Nephron progenitor cell (in vitro differentiated cells): ENCODE measurements around the gene DNAH12.
"Not testable (repeated sequence)": the region's sequence is repeated elsewhere in the genome, so short reads cannot be mapped to it uniquely, and the experiment has no call there.

Experiments used
- DNase-seq: peaks from one replicate; pipeline ENCODE4 v3.0.0; 2021
- H3K27ac Mint-ChIP-seq: 2 replicates; pipeline ENCODE4 v1.8.0; 2021; ENCODE audit warnings: mild to moderate bottlenecking, moderate library complexity, mixed read lengths
- H3K27me3 Mint-ChIP-seq: 2 replicates; pipeline ENCODE4 v1.8.0; 2021; ENCODE audit warnings: mild to moderate bottlenecking, low read depth, mixed read lengths; ENCODE audit not compliant: poor library complexity
- H3K36me3 Mint-ChIP-seq: 2 replicates; pipeline ENCODE4 v1.8.0; 2021; ENCODE audit warnings: low read depth, mixed read lengths
- H3K4me1 Mint-ChIP-seq: 2 replicates; pipeline ENCODE4 v1.8.0; 2021; ENCODE audit warnings: mixed read lengths
- H3K4me3 Mint-ChIP-seq: 2 replicates; pipeline ENCODE4 v1.8.0; 2021; ENCODE audit warnings: mild to moderate bottlenecking, moderate library complexity, mixed read lengths
- H3K9me3 Mint-ChIP-seq: 2 replicates; pipeline ENCODE4 v1.8.0; 2021; ENCODE audit warnings: mild to moderate bottlenecking, moderate library complexity, mixed read lengths
- TF ChIP-seq, protein P1 (sequence below): fragments of 200-600 bp; sonication (generic); IDR thresholded peaks from 2 replicates; pipeline ENCODE4 v1.5.0; 2021; ENCODE audit warnings: antibody characterized with exemption

The DNAH12 gene

DNA sequence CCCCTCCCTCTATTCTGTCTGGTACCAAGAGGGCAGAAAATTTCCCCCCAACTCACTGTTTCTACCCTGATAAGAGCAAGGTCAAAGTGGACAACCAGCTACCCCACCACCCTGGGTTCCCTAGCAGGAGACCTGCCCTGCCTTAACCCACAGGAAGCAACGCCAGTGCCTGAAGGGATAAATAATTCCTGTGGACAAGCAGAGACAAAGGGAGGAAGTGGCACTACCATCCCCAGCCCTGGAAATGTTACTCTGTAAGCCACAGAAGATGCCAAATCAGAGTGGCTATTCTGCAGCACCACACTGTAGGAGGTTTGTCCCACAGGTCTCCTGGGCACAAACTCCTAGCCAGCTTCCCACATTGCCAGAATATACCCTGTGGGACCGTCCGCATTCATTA, 80.1 kb downstream of the DNAH12 start:
- H3K27ac Mint-ChIP-seq, result no peak overlapping the region
- TF ChIP-seq, protein P1, sequence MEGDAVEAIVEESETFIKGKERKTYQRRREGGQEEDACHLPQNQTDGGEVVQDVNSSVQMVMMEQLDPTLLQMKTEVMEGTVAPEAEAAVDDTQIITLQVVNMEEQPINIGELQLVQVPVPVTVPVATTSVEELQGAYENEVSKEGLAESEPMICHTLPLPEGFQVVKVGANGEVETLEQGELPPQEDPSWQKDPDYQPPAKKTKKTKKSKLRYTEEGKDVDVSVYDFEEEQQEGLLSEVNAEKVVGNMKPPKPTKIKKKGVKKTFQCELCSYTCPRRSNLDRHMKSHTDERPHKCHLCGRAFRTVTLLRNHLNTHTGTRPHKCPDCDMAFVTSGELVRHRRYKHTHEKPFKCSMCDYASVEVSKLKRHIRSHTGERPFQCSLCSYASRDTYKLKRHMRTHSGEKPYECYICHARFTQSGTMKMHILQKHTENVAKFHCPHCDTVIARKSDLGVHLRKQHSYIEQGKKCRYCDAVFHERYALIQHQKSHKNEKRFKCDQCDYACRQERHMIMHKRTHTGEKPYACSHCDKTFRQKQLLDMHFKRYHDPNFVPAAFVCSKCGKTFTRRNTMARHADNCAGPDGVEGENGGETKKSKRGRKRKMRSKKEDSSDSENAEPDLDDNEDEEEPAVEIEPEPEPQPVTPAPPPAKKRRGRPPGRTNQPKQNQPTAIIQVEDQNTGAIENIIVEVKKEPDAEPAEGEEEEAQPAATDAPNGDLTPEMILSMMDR, result no peak
- H3K9me3 Mint-ChIP-seq, result no peaks in the 10 kb centered on the region
- no peak overlapping the region for H3K4me3 Mint-ChIP-seq
- peaks cover 7% of the 10 kb centered on the region for H3K27me3 Mint-ChIP-seq
- H3K36me3 Mint-ChIP-seq, result no peaks in the 10 kb centered on the region
- no peak for DNase-seq
- no peaks in the 10 kb centered on the region for H3K4me1 Mint-ChIP-seq

DNA sequence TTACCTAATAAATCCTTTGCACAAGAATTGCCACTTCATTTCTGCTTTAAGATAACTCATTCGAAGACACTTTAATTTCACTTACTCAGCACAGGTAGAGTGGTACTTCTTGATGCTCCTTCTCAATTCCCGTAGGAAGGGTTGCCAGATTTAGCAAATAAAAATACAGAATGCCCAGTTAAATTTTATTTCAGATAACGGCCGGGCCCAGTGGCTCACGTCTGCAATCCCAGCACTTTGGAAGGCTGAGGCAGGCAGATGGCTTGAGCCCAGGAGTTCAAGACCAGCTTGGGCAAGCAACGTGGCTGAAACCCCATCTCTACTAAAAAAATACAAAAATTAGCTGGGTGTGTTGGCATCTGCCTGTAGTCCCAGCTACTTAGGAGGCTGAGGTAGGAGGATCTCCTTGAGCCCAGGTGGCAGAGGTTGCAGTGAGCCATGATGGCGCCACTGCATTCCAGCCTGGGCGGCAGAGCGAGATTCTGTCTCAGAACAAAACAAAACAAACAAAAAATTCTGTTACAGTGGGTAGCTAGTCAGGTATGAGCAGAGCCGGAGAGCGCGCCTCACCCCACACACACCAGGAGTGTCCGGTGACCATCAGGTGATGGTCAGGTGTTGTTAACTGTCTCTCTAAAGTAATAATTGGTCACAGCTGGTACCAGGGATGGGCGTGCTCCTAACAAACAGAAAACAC, 92.8 kb downstream of the DNAH12 start:
- TF ChIP-seq, protein P1, result no peak
- no peak for DNase-seq
- Mint-ChIP-seq H3K36me3 (no peaks in the 10 kb centered on the region), H3K27ac (peak overlapping the region; percentile 92), H3K4me1 (peaks cover 11% of the 10 kb centered on the region), H3K4me3 (no peak overlapping the region), H3K9me3 (peaks cover 5% of the 10 kb centered on the region), H3K27me3 (no peaks in the 10 kb centered on the region)

DNA sequence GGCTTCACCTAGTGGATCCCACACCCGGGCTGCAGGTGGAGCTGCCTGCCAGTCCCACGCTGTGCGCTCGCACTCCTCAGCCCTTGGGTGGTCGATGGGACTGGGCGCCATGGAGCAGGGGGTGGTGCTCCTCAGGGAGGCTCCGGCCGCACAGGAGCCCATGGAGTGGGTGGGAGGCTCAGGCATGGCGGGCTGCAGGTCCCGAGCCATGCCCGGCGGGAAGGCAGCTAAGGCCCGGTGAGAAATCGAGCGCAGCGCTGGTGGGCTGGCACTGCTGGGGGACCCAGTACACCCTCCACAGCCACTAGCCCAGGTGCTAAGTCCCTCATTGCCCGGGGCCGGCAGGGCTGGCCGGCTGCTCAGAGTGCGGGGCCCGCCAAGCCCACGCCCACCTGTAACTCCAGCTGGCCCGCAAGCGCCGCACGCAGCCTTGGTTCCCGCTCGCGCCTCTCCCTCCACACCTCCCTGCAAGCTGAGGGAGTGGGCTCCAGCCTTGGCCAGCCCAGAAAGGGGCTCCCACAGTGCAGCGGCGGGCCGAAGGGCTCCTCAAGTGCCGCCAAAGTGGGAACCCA, 94.8 kb downstream of the DNAH12 start:
- not testable (repeated sequence) for DNase-seq, H3K4me3 Mint-ChIP-seq, H3K9me3 Mint-ChIP-seq, H3K27me3 Mint-ChIP-seq, H3K36me3 Mint-ChIP-seq, H3K27ac Mint-ChIP-seq
- peaks cover 11% of the 10 kb centered on the region for H3K4me1 Mint-ChIP-seq

DNA sequence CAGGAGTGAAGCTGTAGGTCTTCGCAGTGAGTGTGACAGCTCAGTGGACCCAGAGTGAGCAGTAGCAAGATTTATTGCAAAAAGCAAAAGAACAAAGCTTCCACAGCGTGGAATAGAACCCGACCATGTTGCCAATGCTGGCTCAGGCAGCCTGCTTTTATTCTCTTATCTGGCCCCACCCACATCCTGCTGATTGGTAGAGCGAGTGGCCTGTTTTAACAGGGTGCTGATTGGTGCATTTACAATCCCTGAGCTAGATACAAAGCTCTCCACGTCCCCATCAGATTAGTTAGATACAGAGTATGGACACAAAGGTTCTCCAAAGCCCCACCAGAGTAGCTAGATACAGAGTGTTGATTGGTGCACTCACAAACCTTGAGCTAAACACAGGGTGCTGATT, 95.7 kb downstream of the DNAH12 start:
- H3K4me3 Mint-ChIP-seq, H3K27me3 Mint-ChIP-seq, DNase-seq, H3K9me3 Mint-ChIP-seq, H3K36me3 Mint-ChIP-seq: not testable (repeated sequence)
- Mint-ChIP-seq H3K4me1 (peaks cover 11% of the 10 kb centered on the region), H3K27ac (peak overlapping the region; percentile 55)

DNA sequence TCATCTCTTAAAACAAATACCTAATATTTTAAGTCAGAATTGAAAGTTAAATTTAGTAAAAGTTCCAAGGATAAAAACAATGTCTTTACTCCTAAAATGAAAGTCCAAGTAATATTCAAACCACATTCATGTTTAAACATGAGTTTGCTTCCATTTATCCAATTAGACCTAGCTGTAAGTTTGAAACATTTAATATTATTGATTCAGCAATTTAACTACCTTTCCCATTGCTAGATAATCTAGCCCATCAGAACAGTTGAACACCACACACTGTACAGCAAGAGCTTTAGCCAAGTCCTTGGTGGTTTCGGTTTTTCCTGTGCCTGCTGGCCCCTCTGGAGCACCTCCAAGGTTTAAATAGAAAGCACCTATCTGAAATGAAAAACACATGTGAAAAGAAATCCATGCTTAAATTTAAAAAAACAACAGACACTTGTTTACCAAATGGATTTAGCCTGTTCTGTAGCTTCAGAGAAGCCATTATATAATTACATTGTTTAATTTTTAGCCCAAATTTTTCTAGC, 97.8 kb downstream of the DNAH12 start:
- TF ChIP-seq, protein P1, result no peak
- Mint-ChIP-seq H3K4me1 (peaks cover 11% of the 10 kb centered on the region), H3K27me3 (no peaks in the 10 kb centered on the region), H3K4me3 (no peak overlapping the region), H3K27ac (no peak overlapping the region), H3K9me3 (peaks cover 5% of the 10 kb centered on the region), H3K36me3 (no peaks in the 10 kb centered on the region)
- no peak for DNase-seq

DNA sequence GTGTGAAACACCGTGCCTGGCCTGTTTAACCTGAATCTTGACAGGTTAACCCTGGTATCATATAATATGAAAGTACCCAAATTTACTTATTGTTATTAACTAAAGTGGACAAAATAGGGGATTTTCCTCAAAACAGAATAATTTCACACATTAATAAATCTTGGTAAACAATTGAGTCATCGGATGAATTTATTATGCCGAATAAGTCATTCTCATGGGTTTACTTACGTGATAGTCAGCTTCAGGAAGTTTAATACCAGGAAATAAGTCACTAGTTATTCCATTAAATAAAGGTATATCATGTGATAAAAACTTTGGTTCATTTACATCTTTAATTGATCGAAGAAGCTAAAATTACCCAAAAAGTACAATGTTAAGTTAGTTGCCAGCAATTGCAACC, 99.7 kb downstream of the DNAH12 start:
- peaks cover 8% of the 10 kb centered on the region for H3K9me3 Mint-ChIP-seq
- H3K4me3 Mint-ChIP-seq, result no peak overlapping the region
- no peak overlapping the region for H3K27ac Mint-ChIP-seq
- H3K27me3 Mint-ChIP-seq, result no peaks in the 10 kb centered on the region
- peaks cover 5% of the 10 kb centered on the region for H3K4me1 Mint-ChIP-seq
- TF ChIP-seq, protein P1, result no peak
- H3K36me3 Mint-ChIP-seq, result no peaks in the 10 kb centered on the region
- DNase-seq, result no peak

DNA sequence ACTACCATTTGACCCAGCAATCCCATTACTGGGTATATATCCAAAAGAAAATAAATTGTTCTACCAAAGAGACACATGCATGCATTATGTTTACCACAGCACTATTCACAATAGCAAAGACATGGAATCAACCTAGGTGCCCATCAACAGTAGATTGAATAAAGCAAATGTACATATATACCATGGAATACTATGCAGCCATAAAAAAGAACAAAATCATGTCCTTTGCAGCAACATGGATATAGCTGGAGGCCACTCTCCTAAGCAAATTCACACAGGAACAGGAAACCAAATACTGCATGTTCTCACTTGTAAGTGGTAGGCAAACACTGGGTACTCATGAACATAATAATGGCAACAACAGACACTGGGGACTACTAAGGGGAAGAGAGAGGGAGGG, 104.0 kb downstream of the DNAH12 start:
- H3K4me3 Mint-ChIP-seq, H3K36me3 Mint-ChIP-seq, H3K9me3 Mint-ChIP-seq, H3K4me1 Mint-ChIP-seq, H3K27me3 Mint-ChIP-seq, DNase-seq: not testable (repeated sequence)
- peak overlapping the region; percentile 39 for H3K27ac Mint-ChIP-seq

DNA sequence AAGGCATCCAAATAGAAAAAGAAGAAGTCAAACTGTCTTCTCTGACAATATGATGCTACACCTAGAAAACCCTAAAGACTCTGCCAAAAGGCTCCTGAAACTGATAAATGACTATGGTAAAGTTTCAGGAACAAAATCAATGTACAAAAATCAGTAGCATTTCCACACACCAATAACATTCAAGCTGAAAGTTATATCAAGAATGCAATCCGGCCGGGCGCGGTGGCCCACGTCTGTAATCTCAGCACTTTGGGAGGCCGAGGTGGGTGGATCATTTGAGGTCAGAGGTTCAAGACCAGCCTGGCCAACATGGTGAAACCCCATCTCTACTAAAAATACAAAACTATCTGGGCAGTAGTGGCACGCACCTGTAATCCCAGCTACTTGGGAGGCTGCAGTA, 105.7 kb downstream of the DNAH12 start:
- not testable (repeated sequence) for H3K9me3 Mint-ChIP-seq, H3K27me3 Mint-ChIP-seq, H3K27ac Mint-ChIP-seq, H3K4me1 Mint-ChIP-seq, H3K4me3 Mint-ChIP-seq, DNase-seq, H3K36me3 Mint-ChIP-seq
